Activated naive CD4-positive, alpha-beta T cell treated with anti-CD3 and anti-CD28 coated beads for 36 hours (primary cell): ENCODE measurements around the gene PRPF6. TPM values are rescaled to one million over a fixed set of nuclear protein-coding genes. Genes with fewer than 3 reads are reported as not detected.

Experiments
- CTCF ChIA-PET: fragments of 350-600 bp; sonication (Branson Sonifier 250); formaldehyde crosslinking; loops from one replicate; lab custom pipeline; 2021; ENCODE audit warnings: antibody characterized with exemption; lab: Charles Lee
- DNase-seq: peaks from one replicate; pipeline ENCODE4 v3.0.0-alpha.2; 2020
- H3K27ac Mint-ChIP-seq: one replicate; pipeline ENCODE4 v1.8.0; 2021; ENCODE audit warnings: mild to moderate bottlenecking, mixed read lengths
- H3K27me3 Mint-ChIP-seq: one replicate; pipeline ENCODE4 v1.8.0; 2021; ENCODE audit warnings: low read depth, mixed read lengths
- H3K36me3 Mint-ChIP-seq: one replicate; pipeline ENCODE4 v1.8.0; 2021; ENCODE audit warnings: low read depth, mixed read lengths
- H3K4me1 Mint-ChIP-seq: one replicate; pipeline ENCODE4 v1.8.0; 2021; ENCODE audit warnings: low read depth, mixed read lengths
- H3K4me3 Mint-ChIP-seq: one replicate; pipeline ENCODE4 v1.8.0; 2021; ENCODE audit warnings: mild to moderate bottlenecking, moderate library complexity, mixed read lengths
- H3K9me3 Mint-ChIP-seq: one replicate; pipeline ENCODE4 v1.8.0; 2021; ENCODE audit warnings: mixed read lengths
- intact Hi-C: fragments of 100-400 bp; cut with micrococcal nuclease; formaldehyde crosslinking; loops from one replicate; pipeline ENCODE4 v1.15.1; 2023
- total RNA-seq, 2 experiments: library from RNA; stranded (reverse); gene quantifications; one replicate each; pipeline ENCODE4 v1.2.3, GENCODE V29; 2021

Gene PRPF6
- total RNA-seq, 2 experiments from 2014 or later = 39.4 to 40.2 TPM

DNA sequence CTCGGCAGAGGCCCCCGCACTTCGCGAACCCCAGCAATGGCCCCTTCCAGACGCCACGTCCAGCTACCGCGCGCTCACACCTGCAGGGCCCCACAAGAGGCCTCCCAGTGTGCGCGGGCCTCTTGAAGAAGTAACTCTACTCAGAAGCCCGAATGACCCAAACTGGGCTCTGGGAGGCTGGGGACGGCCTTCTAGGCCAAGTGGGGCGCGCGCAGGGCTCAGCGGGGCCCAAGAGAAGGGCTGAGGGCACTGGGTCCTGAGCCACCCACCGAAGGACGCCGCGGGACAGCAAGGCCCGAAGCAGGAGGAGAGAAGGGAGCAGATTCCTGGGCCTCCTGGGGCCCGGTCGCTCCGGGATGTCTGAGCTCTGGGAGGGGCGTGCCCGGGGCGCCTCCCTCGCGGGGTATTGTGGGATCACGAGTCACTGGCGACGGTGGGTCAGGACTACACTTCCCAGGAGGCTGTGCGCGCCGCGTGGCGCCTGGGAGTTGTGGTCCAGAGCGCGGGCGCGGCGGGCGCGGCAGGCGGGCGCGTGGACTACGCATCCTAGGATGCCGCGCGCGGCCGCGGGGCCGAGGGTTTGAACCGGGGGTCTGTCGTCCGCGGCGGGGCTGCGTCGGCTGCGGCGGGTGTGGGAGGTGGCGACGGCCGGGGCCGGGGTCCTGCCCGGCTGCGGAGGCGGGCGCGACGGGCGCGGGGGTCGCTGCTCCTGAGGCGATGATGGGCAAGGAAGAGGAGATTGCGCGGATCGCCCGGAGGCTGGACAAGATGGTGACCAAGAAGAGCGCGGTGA is 81.9 kb downstream of the PRPF6 start, which contains the start of gene TCEA2:
TSS of gene TCEA2 (plus strand) at position 603 of the 793 bp plus-strand sequence. CDS start at position 718, 115 bp downstream.
- peak within 1 kb of the TSS; percentile 54 for H3K27ac Mint-ChIP-seq
- CTCF ChIA-PET = interaction anchor here (0.9 to 1.4 kb wide), 5 partner anchors 9 to 82 kb away, joined by 3 to 5 read pairs (median 3); partner anchors contain the start of genes PRPF6 and RGS19
- peak within 1 kb of the TSS; percentile 89 for H3K4me3 Mint-ChIP-seq
- no peaks in the 10 kb centered on the region for H3K36me3 Mint-ChIP-seq
- DNase-seq = peak; percentile 98
- H3K9me3 Mint-ChIP-seq = no peaks in the 10 kb centered on the region
- H3K4me1 Mint-ChIP-seq = peaks cover 47% of the 10 kb centered on the region
- intact Hi-C loops = loop anchor here (1.0 to 10.0 kb wide), 5 partner anchors 15 to 408 kb away; partner anchors contain the start of genes PRPF6, RTEL1, STMN3 and UCKL1
- H3K27me3 Mint-ChIP-seq = no peaks in the 10 kb centered on the region

DNA sequence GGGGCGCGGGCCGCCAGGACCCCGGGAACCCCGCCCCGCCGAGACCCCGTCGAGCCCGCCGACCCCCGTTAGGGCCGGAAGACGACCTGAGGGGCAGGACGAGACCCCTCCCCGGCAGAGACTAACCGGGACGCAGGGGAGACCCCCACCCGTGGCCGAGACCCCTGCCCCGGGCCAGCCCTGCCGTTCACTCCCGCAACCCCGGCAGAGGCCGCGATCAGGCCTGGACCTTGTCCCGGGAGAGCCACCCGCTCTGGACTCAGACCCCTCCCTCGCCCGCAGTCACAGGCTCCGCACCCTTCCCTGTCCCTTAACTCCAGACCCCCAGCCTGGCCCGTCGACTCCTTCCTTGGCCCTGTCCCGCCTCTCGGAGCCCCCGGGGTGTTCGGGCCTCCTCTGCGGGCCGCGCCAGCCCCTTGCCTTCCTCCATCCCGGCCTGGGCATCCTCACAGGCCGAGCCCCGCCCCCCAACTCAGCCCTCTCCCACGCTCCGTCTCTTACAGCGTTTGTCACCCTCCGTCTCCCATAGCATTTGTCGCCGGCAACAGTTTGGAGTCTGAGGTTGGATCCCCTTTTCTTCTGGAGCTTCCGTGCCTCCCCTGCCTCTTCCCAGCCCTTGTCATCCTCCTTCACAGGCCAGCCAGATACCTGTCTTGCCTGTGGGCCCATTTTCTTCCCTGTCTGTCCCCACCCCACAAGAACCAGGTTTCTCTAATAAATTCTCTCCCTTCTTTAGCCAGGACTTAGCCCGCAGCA is 82.6 kb downstream of the PRPF6 start:
- Mint-ChIP-seq H3K27me3 (no peaks in the 10 kb centered on the region), H3K9me3 (no peaks in the 10 kb centered on the region), H3K36me3 (no peaks in the 10 kb centered on the region), H3K4me1 (peaks cover 42% of the 10 kb centered on the region), H3K27ac (peak overlapping the region; percentile 54), H3K4me3 (peak overlapping the region; percentile 89)
- intact Hi-C loops = loop anchor here (1.0 to 10.0 kb wide), 5 partner anchors 14 to 409 kb away; partner anchors contain the start of genes PRPF6, RTEL1, STMN3 and UCKL1
- peak; percentile 49 for DNase-seq
- CTCF ChIA-PET = interaction anchor here (0.9 to 1.4 kb wide), 3 partner anchors 24 to 83 kb away, joined by 3 to 5 read pairs (median 3); partner anchors contain the start of gene PRPF6

DNA sequence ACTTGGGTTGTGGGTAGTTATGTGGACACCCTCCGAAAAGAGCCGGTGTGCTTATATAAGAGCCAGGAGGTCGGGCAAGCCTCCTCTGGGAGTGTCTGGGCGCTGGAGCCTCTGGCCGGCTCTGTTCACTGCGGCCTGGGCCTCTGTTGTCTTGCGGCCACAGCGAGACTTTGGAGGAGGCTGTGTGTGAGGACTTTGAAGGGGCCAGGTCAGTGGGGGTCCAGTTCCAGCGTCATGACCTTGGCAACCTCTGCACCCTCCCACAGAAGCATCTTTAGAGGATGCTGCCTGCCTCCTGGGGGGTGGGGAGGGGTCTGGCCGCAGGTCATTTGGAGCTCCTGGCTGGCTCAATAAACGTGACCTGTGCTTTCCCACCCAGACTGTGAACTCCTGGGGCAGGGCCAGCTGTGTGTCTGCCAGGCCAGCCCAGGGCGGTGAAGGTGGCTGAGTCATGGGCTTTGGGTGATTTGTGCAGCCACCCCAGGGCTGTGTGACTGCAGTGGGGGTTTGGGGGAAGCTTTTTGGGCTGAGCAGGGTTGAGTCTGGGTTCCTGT is 83.3 kb downstream of the PRPF6 start:
- Mint-ChIP-seq H3K9me3 (no peaks in the 10 kb centered on the region), H3K4me3 (peak overlapping the region; percentile 89), H3K4me1 (peaks cover 42% of the 10 kb centered on the region), H3K27me3 (no peaks in the 10 kb centered on the region), H3K36me3 (no peaks in the 10 kb centered on the region), H3K27ac (no peak overlapping the region)
- CTCF ChIA-PET = interaction anchor here (1.2 kb wide), 1 partner anchor 84 kb away, joined by 3 read pairs; the partner anchor contains the start of gene PRPF6
- intact Hi-C loops = loop anchor here (10.0 kb wide), 1 partner anchor 409 kb away; the partner anchor contains the start of genes RTEL1 and STMN3
- DNase-seq = no peak

DNA sequence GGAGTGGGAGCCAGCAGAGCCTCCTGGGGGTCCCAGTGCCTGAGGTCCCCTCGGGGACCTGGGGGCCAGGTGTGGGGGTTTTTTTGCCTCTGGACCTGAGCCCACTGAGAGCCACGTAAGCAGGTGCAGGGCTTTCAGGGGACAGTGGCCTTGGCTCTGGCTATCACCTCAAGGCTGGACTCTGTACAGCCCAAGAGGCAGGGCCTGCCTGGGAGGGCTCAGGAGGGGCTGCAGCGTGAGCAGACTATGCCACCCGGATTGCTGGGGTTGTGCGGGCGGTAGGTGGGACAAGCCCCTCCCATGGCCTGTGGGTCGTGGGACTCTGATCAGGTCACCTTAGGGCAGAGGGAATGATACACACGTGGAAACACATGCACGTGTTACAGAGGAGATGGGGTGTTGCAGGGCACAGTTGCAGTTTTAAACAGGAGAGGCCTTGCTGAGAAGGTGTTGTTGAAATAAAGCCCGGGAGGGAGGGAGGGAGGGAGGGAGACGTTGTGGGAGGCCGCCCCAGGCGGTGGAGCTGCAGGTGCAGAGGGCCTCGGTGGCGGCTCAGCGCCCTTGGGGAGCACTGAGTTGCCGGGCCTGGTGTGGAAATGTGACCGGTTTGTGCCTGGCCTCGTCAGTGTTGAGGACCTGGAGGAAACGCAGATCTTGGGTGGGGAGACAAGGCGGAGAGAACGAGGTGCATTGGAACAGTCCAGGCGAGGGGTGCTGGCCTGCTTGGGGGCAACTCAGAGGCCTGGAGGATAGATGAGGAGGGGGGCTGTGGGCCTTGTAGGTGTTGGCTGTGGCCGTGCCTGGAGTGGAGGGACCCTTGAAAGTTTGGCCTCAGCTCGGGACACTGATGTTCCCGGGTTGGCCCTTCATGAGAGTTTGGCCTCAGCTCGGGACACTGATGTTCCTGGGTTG is 84.4 kb downstream of the PRPF6 start:
- no peak for DNase-seq
- Mint-ChIP-seq H3K27me3 (no peaks in the 10 kb centered on the region), H3K27ac (no peak overlapping the region), H3K4me1 (peaks cover 42% of the 10 kb centered on the region), H3K9me3 (no peaks in the 10 kb centered on the region), H3K36me3 (no peaks in the 10 kb centered on the region), H3K4me3 (no peak overlapping the region)
- CTCF ChIA-PET = interaction anchor here (1.0 to 2.1 kb wide), 2 partner anchors 26 to 85 kb away, joined by 3 to 8 read pairs; partner anchors contain the start of gene PRPF6
- intact Hi-C loops = loop anchor here (10.0 kb wide), 1 partner anchor 411 kb away; the partner anchor contains the start of genes RTEL1 and STMN3

DNA sequence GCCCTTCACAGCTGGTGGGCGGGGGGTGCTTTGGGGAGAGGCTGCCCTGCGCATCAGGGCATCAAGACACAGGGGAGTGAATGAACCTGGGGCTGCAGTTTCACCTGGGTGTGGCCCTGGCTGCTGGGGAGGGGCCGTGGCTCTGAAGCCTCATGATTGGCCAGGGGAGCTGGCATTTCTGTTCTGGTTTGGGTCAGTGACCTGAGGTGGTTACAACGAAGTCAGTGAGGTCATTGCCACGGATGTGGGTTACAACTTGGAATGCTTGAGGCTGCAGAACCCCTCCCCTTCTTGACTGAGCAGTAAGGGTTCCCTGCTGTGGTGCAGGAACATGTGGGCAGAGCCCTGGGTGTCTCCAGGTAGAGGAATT is 85.0 kb downstream of the PRPF6 start:
- H3K4me3 Mint-ChIP-seq = no peak overlapping the region
- H3K27me3 Mint-ChIP-seq = no peaks in the 10 kb centered on the region
- H3K27ac Mint-ChIP-seq = no peak overlapping the region
- CTCF ChIA-PET = interaction anchor here (1.0 to 2.1 kb wide), 2 partner anchors 27 to 85 kb away, joined by 3 to 8 read pairs; partner anchors contain the start of gene PRPF6
- no peaks in the 10 kb centered on the region for H3K36me3 Mint-ChIP-seq
- peak; percentile 80 for DNase-seq
- intact Hi-C loops = loop anchor here (10.0 kb wide), 1 partner anchor 411 kb away; the partner anchor contains the start of genes RTEL1 and STMN3
- no peaks in the 10 kb centered on the region for H3K9me3 Mint-ChIP-seq
- peaks cover 42% of the 10 kb centered on the region for H3K4me1 Mint-ChIP-seq

DNA sequence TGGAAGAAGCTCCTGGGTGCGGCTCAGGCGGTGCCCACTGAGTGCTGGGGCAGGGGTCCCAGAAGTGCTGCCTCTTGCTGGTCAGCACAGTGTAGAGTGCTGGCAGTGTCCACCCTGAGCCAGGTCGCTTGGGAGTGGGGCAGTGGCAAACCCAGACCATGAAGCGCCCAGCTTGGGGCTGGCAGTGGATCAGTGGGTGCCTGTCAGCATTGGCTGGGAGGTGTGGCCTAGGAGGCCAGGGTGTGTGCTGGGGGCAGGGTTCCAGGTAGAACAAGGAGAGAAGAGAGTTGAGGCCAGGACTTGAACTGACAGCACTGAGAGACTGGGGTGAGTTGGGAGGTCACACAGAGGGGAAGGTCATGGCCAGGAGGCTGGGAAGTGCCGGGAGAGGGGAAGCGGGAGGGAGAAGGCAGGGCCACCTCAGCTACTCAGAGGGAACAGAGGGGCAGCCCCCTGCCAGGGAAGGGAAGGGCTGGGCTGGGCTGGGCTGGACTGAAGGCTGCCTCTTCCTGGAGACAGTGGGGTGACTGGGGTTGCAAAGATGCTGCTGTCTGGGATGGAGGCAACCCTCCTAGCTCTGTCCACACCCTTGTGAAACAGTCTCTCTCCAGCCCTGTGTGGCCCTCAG is 86.2 kb downstream of the PRPF6 start:
- intact Hi-C loops = loop anchor here (10.0 kb wide), 1 partner anchor 412 kb away; the partner anchor contains the start of genes RTEL1 and STMN3
- Mint-ChIP-seq H3K27ac (no peak overlapping the region), H3K4me3 (no peak overlapping the region), H3K27me3 (no peaks in the 10 kb centered on the region), H3K36me3 (no peaks in the 10 kb centered on the region), H3K4me1 (peaks cover 40% of the 10 kb centered on the region), H3K9me3 (no peaks in the 10 kb centered on the region)
- DNase-seq = no peak
- CTCF ChIA-PET = interaction anchor here (2.1 kb wide), 1 partner anchor 28 kb away, joined by 8 read pairs; no protein-coding TSS in a partner anchor

DNA sequence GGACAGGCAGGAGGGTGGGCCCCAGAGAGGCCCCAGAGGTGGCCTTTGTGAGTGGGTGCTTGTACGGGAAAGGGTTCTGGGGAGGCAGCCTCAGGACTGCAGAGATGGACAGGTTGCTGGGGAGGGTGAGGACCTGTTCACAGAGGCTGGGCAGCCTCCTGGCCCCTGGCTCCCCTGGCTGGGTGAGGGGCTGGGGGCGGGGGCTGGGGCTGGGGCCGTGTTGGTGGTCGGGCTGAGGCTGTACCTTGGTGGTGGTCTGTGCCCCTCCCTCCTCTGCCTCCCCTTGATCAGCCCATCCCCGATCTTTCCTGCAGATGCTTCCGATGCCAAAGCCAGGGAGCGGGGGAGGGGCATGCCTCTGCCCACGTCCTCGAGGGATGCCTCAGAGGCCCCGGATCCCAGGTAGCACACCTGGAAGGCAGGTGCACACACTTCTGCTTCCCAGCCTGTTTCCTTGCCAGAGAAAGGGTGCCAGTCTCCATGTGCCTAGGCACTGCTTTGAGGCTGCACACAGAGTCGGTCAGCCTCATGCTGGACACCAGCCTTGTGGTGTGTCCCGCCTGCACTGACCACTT is 86.9 kb downstream of the PRPF6 start:
- Mint-ChIP-seq H3K4me3 (no peak overlapping the region), H3K4me1 (peaks cover 40% of the 10 kb centered on the region), H3K27ac (no peak overlapping the region), H3K9me3 (no peaks in the 10 kb centered on the region), H3K36me3 (no peaks in the 10 kb centered on the region), H3K27me3 (no peaks in the 10 kb centered on the region)
- intact Hi-C loops = loop anchor here (10.0 kb wide), 1 partner anchor 413 kb away; the partner anchor contains the start of genes RTEL1 and STMN3
- CTCF ChIA-PET = interaction anchor here (2.1 kb wide), 1 partner anchor 29 kb away, joined by 8 read pairs; no protein-coding TSS in a partner anchor
- no peak for DNase-seq

DNA sequence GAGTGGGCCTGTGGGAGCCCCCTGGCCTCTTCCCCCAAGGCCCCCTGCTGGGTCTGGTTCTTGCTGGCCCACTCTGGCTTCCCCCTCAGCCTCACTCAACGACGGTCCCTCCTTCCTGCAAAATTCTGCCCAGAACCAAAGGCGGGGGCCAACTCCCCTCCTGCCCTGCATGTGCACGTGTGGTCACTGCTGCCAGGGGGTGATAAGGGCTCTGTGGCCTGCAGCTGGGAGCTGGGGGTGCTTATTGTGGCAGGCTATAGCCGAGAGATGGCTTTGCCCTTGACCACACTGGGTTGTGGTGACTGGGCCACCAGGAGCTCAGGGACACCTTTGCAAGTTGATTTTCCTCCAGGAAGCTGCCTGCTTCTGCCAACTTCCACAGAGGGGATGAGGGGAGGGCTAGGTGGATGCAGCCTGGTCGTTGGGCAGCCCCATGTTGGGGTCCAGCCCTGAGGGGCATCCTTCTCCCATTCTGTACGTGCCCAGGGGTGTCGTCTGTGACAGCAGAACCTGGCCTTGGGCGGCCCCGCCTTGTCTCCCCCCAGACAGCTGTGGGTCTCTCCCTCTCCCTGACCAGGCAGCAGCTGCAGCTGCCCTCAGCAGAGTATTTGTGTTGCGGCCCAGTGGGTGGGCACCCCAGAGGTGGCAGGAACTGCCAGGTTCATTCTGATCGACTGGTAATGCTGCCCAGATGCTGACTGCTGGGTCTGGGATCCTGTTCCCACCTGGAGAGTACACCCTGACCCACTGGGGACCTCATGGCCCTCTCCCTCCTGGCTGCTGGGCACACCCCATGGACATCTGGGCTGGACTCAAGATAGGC is 87.7 kb downstream of the PRPF6 start:
- CTCF ChIA-PET = no interaction called here
- intact Hi-C loops = loop anchor here (10.0 kb wide), 1 partner anchor 414 kb away; the partner anchor contains the start of genes RTEL1 and STMN3
- Mint-ChIP-seq H3K36me3 (no peaks in the 10 kb centered on the region), H3K9me3 (no peaks in the 10 kb centered on the region), H3K27me3 (no peaks in the 10 kb centered on the region), H3K4me1 (peaks cover 39% of the 10 kb centered on the region), H3K4me3 (no peak overlapping the region), H3K27ac (no peak overlapping the region)
- no peak for DNase-seq

DNA sequence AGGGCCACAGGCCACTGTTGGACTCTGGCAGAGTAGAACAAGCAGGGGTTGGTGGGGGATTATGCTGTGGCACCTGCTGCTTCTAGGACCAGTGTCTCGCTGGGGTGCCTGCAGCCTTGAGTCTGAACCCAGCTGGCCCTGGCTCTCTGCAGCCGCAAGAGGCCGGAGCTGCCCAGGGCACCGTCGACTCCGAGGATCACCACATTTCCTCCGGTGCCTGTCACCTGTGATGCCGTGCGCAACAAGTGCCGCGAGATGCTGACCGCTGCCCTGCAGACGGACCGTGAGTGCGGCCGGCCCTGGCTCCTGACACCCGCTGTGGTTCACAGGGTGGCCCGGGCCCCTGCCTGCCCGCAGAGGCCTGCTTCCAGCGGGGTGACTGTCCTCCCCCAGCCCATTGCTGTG is 88.3 kb downstream of the PRPF6 start:
- Mint-ChIP-seq H3K4me3 (no peak overlapping the region), H3K27ac (no peak overlapping the region), H3K27me3 (no peaks in the 10 kb centered on the region), H3K4me1 (peaks cover 33% of the 10 kb centered on the region), H3K9me3 (no peaks in the 10 kb centered on the region), H3K36me3 (no peaks in the 10 kb centered on the region)
- intact Hi-C loops = loop anchor here (10.0 kb wide), 1 partner anchor 414 kb away; the partner anchor contains the start of genes RTEL1 and STMN3
- CTCF ChIA-PET = interaction anchor here (0.8 to 1.3 kb wide), 2 partner anchors 12 to 30 kb away, joined by 3 to 7 read pairs; no protein-coding TSS in a partner anchor
- DNase-seq = no peak
